KMS-11 (cell line): Measurements from ENCODE around the gene SCGB1C1.

Experiments
- H2AFZ ChIP-seq: fragments of 200-600 bp; sonication (generic); 2 replicates; pipeline ENCODE4 v1.6.1; 2016; ENCODE audit warnings: antibody characterized with exemption, mixed run types, low read depth
- H3K27ac ChIP-seq: fragments of 200-600 bp; sonication (generic); 2 replicates; pipeline ENCODE4 v1.6.1; 2016; ENCODE audit warnings: mild to moderate bottlenecking, mixed run types
- H3K27me3 ChIP-seq: fragments of 200-600 bp; sonication (generic); 2 replicates; pipeline ENCODE4 v1.6.1; 2017; ENCODE audit warnings: mild to moderate bottlenecking, low read depth, mixed run types, moderate library complexity; ENCODE audit not compliant: insufficient read depth
- H3K36me3 ChIP-seq: fragments of 200-600 bp; sonication (generic); 2 replicates; pipeline ENCODE4 v1.6.1; 2017; ENCODE audit warnings: mild to moderate bottlenecking, mixed run types; ENCODE audit not compliant: insufficient read depth
- H3K4me1 ChIP-seq: fragments of 200-600 bp; sonication (generic); 2 replicates; pipeline ENCODE4 v1.6.1; 2016; ENCODE audit warnings: mild to moderate bottlenecking, low read depth, mixed run types; ENCODE audit not compliant: poor library complexity, severe bottlenecking
- H3K4me2 ChIP-seq: fragments of 200-600 bp; sonication (generic); 2 replicates; pipeline ENCODE4 v1.7.0; 2016; ENCODE audit warnings: mild to moderate bottlenecking, mixed run types
- H3K4me3 ChIP-seq: fragments of 200-600 bp; sonication (generic); IDR thresholded peaks from 2 replicates; pipeline ENCODE4 v1.6.1; 2017; ENCODE audit warnings: low read depth, low read length, mixed read lengths; ENCODE audit not compliant: insufficient read depth
- H3K79me2 ChIP-seq: fragments of 200-600 bp; sonication (generic); 2 replicates; pipeline ENCODE4 v1.6.1; 2016; ENCODE audit warnings: low read depth, mixed run types; ENCODE audit not compliant: insufficient read depth
- H3K9ac ChIP-seq: fragments of 200-600 bp; sonication (generic); 2 replicates; pipeline ENCODE4 v1.6.1; 2016; ENCODE audit warnings: mild to moderate bottlenecking, mixed run types
- H4K20me1 ChIP-seq: fragments of 200-600 bp; sonication (generic); 2 replicates; pipeline ENCODE4 v1.6.1; 2016; ENCODE audit warnings: mild to moderate bottlenecking, mixed run types; ENCODE audit not compliant: insufficient read depth
- CTCF ChIP-seq: fragments of 200-600 bp; sonication (generic); conservative IDR thresholded peaks from 2 replicates; pipeline ENCODE4 v1.6.1; 2017; ENCODE audit warnings: low read depth, mild to moderate bottlenecking, antibody characterized with exemption, low read length, moderate library complexity, mixed read lengths

Gene SCGB1C1

GRCh38 chr11:207208-207862, 14.5 kb downstream of the SCGB1C1 start, which contains the start of the genes BET1L and RIC8A:
TSS of gene BET1L (minus strand) at chr11:207399. CDS start at chr11:207321, 78 bp downstream.
TSS of gene RIC8A (plus strand) at chr11:207708. CDS start at chr11:208855, 1,147 bp downstream.
- no peaks in the 10 kb centered on the region for H4K20me1 ChIP-seq
- TF ChIP-seq CTCF: no peak
- peak within 1 kb of the TSS; percentile 98 for H3K4me2 ChIP-seq
- peaks cover 40% of the 10 kb centered on the region for H3K79me2 ChIP-seq
- H3K36me3 ChIP-seq: no peaks in the 10 kb centered on the region; the same call in 1 of the 2 replicates
- peaks cover 18% of the 10 kb centered on the region for H3K4me1 ChIP-seq
- no peaks in the 10 kb centered on the region for H3K27me3 ChIP-seq
- peak within 1 kb of the TSS; percentile 93 for H3K27ac ChIP-seq
- peak within 1 kb of the TSS; percentile 77 for H3K9ac ChIP-seq
- peak within 1 kb of the TSS; percentile 48 for H2AFZ ChIP-seq
- H3K4me3 ChIP-seq: no peak within 1 kb of the TSS

- Histone ChIP-seq H3K27ac (peak overlapping the region; percentile 93), H2AFZ (peak overlapping the region; percentile 48)
Measured at GRCh38 chr11:207863-208180, 14.9 kb downstream of the SCGB1C1 start.

DNA sequence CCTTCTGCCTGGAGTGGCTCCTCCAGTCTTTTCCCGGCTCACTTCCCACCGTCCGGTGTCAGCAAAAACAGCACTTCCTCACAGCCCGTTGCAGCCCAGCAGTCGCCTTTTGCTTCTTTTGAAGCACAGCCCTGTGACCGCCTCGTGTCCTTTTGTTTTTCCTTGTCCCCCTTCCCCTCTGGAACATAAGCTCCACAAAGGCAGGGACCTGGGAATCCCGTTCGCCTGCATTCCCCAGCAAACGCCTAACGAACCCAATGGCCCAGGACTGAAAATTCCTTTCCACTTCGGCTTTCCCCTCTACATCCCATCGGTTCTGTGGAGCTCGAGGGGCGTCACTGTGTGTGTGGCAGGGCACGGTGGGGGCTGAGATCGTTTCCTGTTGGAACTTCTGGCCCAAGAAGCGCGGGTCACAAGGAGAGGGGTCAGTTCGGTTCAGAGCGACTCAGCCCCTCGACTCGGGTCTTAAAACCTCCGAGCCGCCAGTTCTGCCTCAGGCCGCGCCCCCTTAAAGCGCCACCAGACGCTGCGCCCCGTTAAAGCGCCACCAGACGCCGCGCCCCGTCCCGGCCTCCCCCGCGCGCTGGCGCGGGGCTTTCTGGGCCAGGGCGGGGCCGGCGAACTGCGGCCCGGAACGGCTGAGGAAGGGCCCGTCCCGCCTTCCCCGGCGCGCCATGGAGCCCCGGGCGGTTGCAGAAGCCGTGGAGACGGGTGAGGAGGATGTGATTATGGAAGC, 15.5 kb downstream of the SCGB1C1 start:
- H4K20me1 ChIP-seq: no peaks in the 10 kb centered on the region
- H2AFZ ChIP-seq: peak overlapping the region; percentile 48

More at GRCh38 chr11:207863-208180, 14.9 kb downstream of the SCGB1C1 start:
- Histone ChIP-seq H3K4me1 (peaks cover 18% of the 10 kb centered on the region), H4K20me1 (no peaks in the 10 kb centered on the region), H3K4me2 (peak overlapping the region; percentile 98), H3K36me3 (no peaks in the 10 kb centered on the region; the same call in 1 of the 2 replicates), H3K9ac (peak overlapping the region; percentile 77), H3K27me3 (no peaks in the 10 kb centered on the region), H3K79me2 (peaks cover 40% of the 10 kb centered on the region), H3K4me3 (no peak overlapping the region)
- TF ChIP-seq CTCF: no peak

DNA sequence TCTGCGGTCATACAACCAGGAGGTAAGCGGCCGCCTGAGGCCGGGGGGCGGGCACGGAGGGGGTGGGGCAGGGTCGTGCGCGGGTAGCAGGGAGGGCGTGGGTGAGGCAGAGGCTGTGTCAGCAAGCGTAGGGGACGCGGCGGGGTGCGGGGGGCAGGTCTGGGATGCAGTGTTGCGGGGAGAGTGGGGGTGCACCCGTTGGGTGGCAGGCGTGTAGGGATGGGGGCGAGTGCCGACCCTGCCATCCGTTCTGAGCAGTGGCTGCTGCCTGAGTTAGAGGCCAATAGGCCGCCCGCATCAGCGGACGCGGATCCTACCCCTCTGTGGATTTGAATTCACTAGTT, 16.0 kb downstream of the SCGB1C1 start:
- Histone ChIP-seq H3K4me2 (peak overlapping the region; percentile 64; the same call in 1 of the 2 replicates), H2AFZ (peak overlapping the region; percentile 48; the same call in 1 of the 2 replicates), H3K27me3 (no peaks in the 10 kb centered on the region), H3K9ac (no peak overlapping the region; the same call in 1 of the 2 replicates), H3K27ac (0 out of 2 replicates have a peak overlapping the region, but pooled peaks have one; percentile 93), H3K4me1 (peaks cover 18% of the 10 kb centered on the region), H3K36me3 (no peaks in the 10 kb centered on the region; the same call in 1 of the 2 replicates), H3K4me3 (no peak overlapping the region), H3K79me2 (peaks cover 40% of the 10 kb centered on the region), H4K20me1 (no peaks in the 10 kb centered on the region)
- no peak for TF ChIP-seq CTCF

More for the DNA sequence above, 15.5 kb downstream of the SCGB1C1 start:
- peak overlapping the region; percentile 93 for H3K27ac ChIP-seq
- H3K27me3 ChIP-seq: no peaks in the 10 kb centered on the region
- H3K4me2 ChIP-seq: peak overlapping the region; percentile 98
- peaks cover 40% of the 10 kb centered on the region for H3K79me2 ChIP-seq
- TF ChIP-seq CTCF: no peak
- peak overlapping the region; percentile 77 for H3K9ac ChIP-seq
- no peaks in the 10 kb centered on the region; the same call in 1 of the 2 replicates for H3K36me3 ChIP-seq
- peaks cover 18% of the 10 kb centered on the region for H3K4me1 ChIP-seq
- no peak overlapping the region for H3K4me3 ChIP-seq
